CD4-positive, alpha-beta T cell (primary cell): ENCODE results near the gene TEDC2. TPM values are rescaled to one million over a fixed set of nuclear protein-coding genes. Genes with fewer than 3 reads are reported as not detected.

Experiments used
- ATAC-seq: fragments of 200-7000 bp; cut with Tn5 transposase; one replicate; pipeline ENCODE4 v1.10.0; 2022; ENCODE audit warnings: mild to moderate bottlenecking; ENCODE audit not compliant: poor library complexity
- CTCF ChIA-PET: fragments of 350-600 bp; sonication (Branson Sonifier 250); formaldehyde crosslinking; loops from one replicate; lab custom pipeline; 2021; ENCODE audit warnings: antibody characterized with exemption, inconsistent platforms; lab: Charles Lee
- POLR2A ChIA-PET: fragments of 350-600 bp; sonication (Branson Sonifier 250); formaldehyde crosslinking; loops from one replicate; lab custom pipeline; 2021; ENCODE audit warnings: antibody characterized with exemption, inconsistent platforms; lab: Charles Lee
- DNase-seq, 14 experiments: peaks; one replicate each; pipeline ENCODE4 v3.0.0-alpha.2; 2013 to 2020; ENCODE audit warnings: mixed read lengths in 2 of 14
- H3K27ac ChIP-seq, 2 donors: one replicate each; pipeline versions ENCODE4 v1.5.1 to v1.7.0; 2013; ENCODE audit warnings: low read length in 2 of 2, low read depth in 1 of 2, mild to moderate bottlenecking in 1 of 2
- H3K27me3 ChIP-seq, 2 experiments: 1 replicate in 1 of 2; 2 replicates in 1 of 2; pipeline versions ENCODE4 v1.6.1 to v1.7.0; 2013; ENCODE audit warnings: low read length in 2 of 2, control low read depth in 1 of 2, mild to moderate bottlenecking in 1 of 2, moderate library complexity in 1 of 2; ENCODE audit not compliant: insufficient read depth in 2 of 2, control insufficient read depth in 1 of 2
- H3K36me3 ChIP-seq: one replicate; pipeline ENCODE4 v1.6.1; 2013; ENCODE audit warnings: low read length, control low read depth; ENCODE audit not compliant: insufficient read depth
- H3K4me1 ChIP-seq: one replicate; pipeline ENCODE4 v1.6.1; 2013; ENCODE audit warnings: low read length, control low read depth; ENCODE audit not compliant: insufficient read depth
- H3K4me3 ChIP-seq: one replicate; pipeline ENCODE4 v1.5.1; 2013; ENCODE audit warnings: mild to moderate bottlenecking, low read length, moderate library complexity
- H3K9me3 ChIP-seq, 2 experiments: 1 replicate in 1 of 2; 2 replicates in 1 of 2; pipeline versions ENCODE4 v1.6.1 to v1.7.0; 2013; ENCODE audit warnings: low read length in 2 of 2, mild to moderate bottlenecking in 2 of 2, control low read depth in 1 of 2, moderate library complexity in 1 of 2; ENCODE audit not compliant: control insufficient read depth in 1 of 2, insufficient read depth in 1 of 2
- H3K27ac Mint-ChIP-seq: one replicate; pipeline ENCODE4 v1.8.0; 2020; ENCODE audit warnings: mixed read lengths
- H3K27me3 Mint-ChIP-seq: one replicate; pipeline ENCODE4 v1.8.0; 2021; ENCODE audit warnings: mixed read lengths
- H3K36me3 Mint-ChIP-seq: one replicate; pipeline ENCODE4 v1.8.0; 2021; ENCODE audit warnings: low read depth, mixed read lengths
- H3K4me1 Mint-ChIP-seq: one replicate; pipeline ENCODE4 v1.8.0; 2021; ENCODE audit warnings: low read depth, mixed read lengths
- H3K4me3 Mint-ChIP-seq: one replicate; pipeline ENCODE4 v1.8.0; 2020; ENCODE audit warnings: mild to moderate bottlenecking, mixed read lengths
- H3K9me3 Mint-ChIP-seq: one replicate; pipeline ENCODE4 v1.8.0; 2020; ENCODE audit warnings: mixed read lengths
- intact Hi-C, 2 experiments: fragments of 100-400 bp; cut with DNase I in 1 of 2; cut with micrococcal nuclease in 1 of 2; formaldehyde crosslinking; loops; one replicate each; pipeline versions ENCODE4 v1.15.1 to v1.9.0; 2023 to 2025; cut with DNase I, micrococcal nuclease
- polyA plus RNA-seq, 2 donors: library from polyadenylated mRNA; unstranded; fragments of 120-200 nt; gene quantifications; one replicate each; pipeline ENCODE4 v1.2.1, GENCODE V29; 2013
- total RNA-seq, 174 experiments: library from RNA in 2 of 174; stranded (reverse) in 2 of 174; gene quantifications; one replicate each; pipeline ENCODE4 v1.2.3 and lab custom pipeline; 2021 to 2026
- TF ChIP-seq, protein P1 (sequence below): fragments of 200-600 bp; IDR thresholded peaks from one replicate; pipeline ENCODE4 v1.8.0; 2022; ENCODE audit warnings: antibody characterized with exemption, mild to moderate bottlenecking

The TEDC2 gene, protein sequence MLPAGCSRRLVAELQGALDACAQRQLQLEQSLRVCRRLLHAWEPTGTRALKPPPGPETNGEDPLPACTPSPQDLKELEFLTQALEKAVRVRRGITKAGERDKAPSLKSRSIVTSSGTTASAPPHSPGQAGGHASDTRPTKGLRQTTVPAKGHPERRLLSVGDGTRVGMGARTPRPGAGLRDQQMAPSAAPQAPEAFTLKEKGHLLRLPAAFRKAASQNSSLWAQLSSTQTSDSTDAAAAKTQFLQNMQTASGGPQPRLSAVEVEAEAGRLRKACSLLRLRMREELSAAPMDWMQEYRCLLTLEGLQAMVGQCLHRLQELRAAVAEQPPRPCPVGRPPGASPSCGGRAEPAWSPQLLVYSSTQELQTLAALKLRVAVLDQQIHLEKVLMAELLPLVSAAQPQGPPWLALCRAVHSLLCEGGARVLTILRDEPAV
- total RNA-seq (under 1 TPM; 0.17 to 0.27 TPM), total RNA-seq (lab: John Stamatoyannopoulos, UW) (0 to 44.9 (median 0.37) reads per million in 172 experiments)
- polyA plus RNA-seq (2013, experiment 1 of 2) = 0.28 TPM
- 0.69 TPM for polyA plus RNA-seq (2013, experiment 2 of 2)

DNA sequence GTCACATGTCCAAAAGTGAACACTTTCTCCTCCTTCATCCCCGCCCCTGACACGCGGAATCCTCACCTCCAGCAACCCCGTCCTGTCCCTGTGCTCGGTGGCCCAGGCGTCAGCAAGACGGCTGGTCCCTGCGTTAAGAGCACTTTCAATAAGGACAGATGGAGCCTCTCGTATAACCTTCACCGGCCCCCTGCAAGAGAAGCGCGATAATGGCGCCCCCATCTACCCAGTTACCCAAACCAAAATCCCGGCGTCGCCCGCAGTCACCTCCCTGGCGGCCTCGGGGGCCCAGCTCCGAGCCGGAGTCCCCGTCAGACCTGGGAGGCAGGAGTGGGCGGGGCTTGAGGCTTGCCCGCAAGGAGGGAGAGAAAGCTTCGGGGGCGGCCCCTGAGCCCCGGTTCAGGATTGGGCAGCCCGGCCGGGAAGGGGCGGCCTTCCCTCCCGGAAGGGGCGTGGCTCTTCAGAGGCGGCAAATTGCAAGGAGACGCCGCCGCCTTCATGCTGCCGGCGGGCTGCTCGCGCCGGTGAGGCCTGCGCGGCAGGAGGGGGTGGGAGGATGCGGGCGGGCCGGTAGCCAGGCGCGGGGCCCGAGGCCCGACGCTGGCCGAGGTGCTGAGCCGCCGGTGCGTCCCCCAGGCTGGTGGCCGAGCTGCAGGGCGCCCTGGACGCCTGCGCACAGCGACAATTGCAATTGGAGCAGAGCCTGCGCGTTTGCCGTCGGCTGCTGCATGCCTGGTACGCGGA, at the start of gene TEDC2:
Gene TEDC2 (plus strand): TSS at position 463 of the 744 bp plus-strand sequence. CDS start 36 bp downstream, at position 499.
- Mint-ChIP-seq H3K36me3 (no peaks in the 10 kb centered on the region), H3K9me3 (no peaks in the 10 kb centered on the region), H3K27me3 (no peaks in the 10 kb centered on the region), H3K4me3 (peak within 1 kb of the TSS; percentile 79), H3K4me1 (peaks cover 5% of the 10 kb centered on the region), H3K27ac (no peak within 1 kb of the TSS)
- Histone ChIP-seq H3K27ac (no peak within 1 kb of the TSS), H3K4me1 (peaks cover 21% of the 10 kb centered on the region), H3K36me3 (no peaks in the 10 kb centered on the region), H3K27me3 (no peaks in the 10 kb centered on the region), H3K4me3 (peak within 1 kb of the TSS; percentile 67), H3K9me3 (no peaks in the 10 kb centered on the region)
- intact Hi-C loops = loop anchor here in 1 of 2 experiments (2.0 kb wide), 1 partner anchor 31 kb away; the partner anchor contains the start of gene CCNF
- ChIA-PET POLR2A (interaction anchor here (0.6 to 2.9 kb wide), 14 partner anchors 9 to 1039 kb away, joined by 3 to 9 read pairs (median 4); partner anchors contain the start of genes AMDHD2, KCTD5, NTN3 and RPS2), CTCF (interaction anchor here (0.9 kb wide), 2 partner anchors 39 to 119 kb away, joined by 3 read pairs; partner anchors contain the start of gene ABCA3)
- TF ChIP-seq, protein P1, sequence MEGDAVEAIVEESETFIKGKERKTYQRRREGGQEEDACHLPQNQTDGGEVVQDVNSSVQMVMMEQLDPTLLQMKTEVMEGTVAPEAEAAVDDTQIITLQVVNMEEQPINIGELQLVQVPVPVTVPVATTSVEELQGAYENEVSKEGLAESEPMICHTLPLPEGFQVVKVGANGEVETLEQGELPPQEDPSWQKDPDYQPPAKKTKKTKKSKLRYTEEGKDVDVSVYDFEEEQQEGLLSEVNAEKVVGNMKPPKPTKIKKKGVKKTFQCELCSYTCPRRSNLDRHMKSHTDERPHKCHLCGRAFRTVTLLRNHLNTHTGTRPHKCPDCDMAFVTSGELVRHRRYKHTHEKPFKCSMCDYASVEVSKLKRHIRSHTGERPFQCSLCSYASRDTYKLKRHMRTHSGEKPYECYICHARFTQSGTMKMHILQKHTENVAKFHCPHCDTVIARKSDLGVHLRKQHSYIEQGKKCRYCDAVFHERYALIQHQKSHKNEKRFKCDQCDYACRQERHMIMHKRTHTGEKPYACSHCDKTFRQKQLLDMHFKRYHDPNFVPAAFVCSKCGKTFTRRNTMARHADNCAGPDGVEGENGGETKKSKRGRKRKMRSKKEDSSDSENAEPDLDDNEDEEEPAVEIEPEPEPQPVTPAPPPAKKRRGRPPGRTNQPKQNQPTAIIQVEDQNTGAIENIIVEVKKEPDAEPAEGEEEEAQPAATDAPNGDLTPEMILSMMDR = no peak
- DNase-seq (peak; percentile 92 to 99 (median 96)), ATAC-seq (peak; percentile 100)

DNA sequence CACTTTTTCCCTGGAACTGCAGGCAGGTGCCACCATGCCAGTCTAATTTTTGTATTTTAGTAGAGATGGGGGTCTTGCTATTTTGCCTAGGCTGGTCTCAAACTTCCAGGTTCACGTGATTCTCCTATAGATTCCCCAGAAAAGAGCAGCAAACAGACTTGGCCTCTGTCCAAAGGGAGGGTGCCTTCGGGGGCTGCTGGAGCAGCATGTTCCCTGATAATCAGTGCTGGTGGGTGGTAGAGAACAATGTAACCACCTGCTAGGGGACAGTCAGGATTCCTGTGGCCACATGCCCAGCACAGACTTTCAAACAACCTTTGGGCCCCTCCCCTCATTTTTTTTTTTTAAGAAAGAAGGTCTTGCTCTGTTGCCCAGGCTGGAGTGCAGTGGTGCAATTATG, 44.8 kb upstream of the TEDC2 start:
- Mint-ChIP-seq H3K4me1 (no peaks in the 10 kb centered on the region), H3K27me3 (peaks cover 16% of the 10 kb centered on the region), H3K4me3 (no peak overlapping the region), H3K9me3 (no peaks in the 10 kb centered on the region), H3K27ac (no peak overlapping the region), H3K36me3 (no peaks in the 10 kb centered on the region)
- ATAC-seq = no peak
- intact Hi-C loops = no loop called here
- Histone ChIP-seq H3K9me3 (no peaks in the 10 kb centered on the region), H3K27ac (no peak overlapping the region), H3K36me3 (no peaks in the 10 kb centered on the region), H3K4me3 (no peak overlapping the region), H3K27me3 (peaks cover 0 to 6% of the 10 kb centered on the region in 2 experiments), H3K4me1 (no peaks in the 10 kb centered on the region)
- TF ChIP-seq, protein P1 = no peak
- DNase-seq = no peak
- CTCF ChIA-PET = interaction anchor here (0.7 kb wide), 1 partner anchor 74 kb away, joined by 3 read pairs; no protein-coding TSS in a partner anchor
- POLR2A ChIA-PET = no interaction called here

DNA sequence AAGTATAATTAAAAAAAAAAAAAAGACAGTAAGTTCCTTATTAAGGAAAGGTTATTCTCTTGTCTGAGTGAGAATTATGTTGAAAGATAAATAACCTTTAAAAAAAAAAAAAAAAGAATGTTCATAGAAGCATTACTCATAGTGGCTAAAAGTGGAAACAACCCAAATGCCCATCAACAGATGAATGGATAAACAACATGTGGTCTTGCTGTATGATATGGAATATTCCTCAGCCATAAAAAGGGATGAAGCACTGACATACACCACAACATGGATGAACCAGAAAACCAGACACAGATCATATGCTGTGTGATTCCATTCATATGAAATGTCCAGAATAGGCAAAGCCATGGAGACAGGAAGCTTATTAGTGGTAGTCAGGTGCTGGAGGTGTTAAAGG, 39.9 kb upstream of the TEDC2 start:
- H3K4me3 ChIP-seq = no peak overlapping the region
- no peaks in the 10 kb centered on the region for H3K9me3 ChIP-seq
- ChIA-PET POLR2A (no interaction called here), CTCF (interaction anchor here (1.2 kb wide), 1 partner anchor 82 kb away, joined by 3 read pairs; no protein-coding TSS in a partner anchor)
- Mint-ChIP-seq H3K27ac (no peak overlapping the region), H3K4me1 (no peaks in the 10 kb centered on the region), H3K4me3 (no peak overlapping the region), H3K27me3 (peaks cover 9% of the 10 kb centered on the region), H3K36me3 (no peaks in the 10 kb centered on the region), H3K9me3 (no peaks in the 10 kb centered on the region)
- H3K27ac ChIP-seq = no peak overlapping the region
- H3K4me1 ChIP-seq = peaks cover 5% of the 10 kb centered on the region
- intact Hi-C loops = no loop called here
- peaks cover 0 to 3% of the 10 kb centered on the region in 2 experiments for H3K27me3 ChIP-seq
- TF ChIP-seq, protein P1 = no peak
- ATAC-seq = no peak
- no peak for DNase-seq
- no peaks in the 10 kb centered on the region for H3K36me3 ChIP-seq
